Stromal cell of bone marrow (primary cell): Measurements from ENCODE around the gene FOSL1.

Experiments
- DNase-seq: peaks from one replicate; pipeline ENCODE4 v3.0.0-alpha.2; 2012; ENCODE audit warnings: low read depth

Gene FOSL1

DNA sequence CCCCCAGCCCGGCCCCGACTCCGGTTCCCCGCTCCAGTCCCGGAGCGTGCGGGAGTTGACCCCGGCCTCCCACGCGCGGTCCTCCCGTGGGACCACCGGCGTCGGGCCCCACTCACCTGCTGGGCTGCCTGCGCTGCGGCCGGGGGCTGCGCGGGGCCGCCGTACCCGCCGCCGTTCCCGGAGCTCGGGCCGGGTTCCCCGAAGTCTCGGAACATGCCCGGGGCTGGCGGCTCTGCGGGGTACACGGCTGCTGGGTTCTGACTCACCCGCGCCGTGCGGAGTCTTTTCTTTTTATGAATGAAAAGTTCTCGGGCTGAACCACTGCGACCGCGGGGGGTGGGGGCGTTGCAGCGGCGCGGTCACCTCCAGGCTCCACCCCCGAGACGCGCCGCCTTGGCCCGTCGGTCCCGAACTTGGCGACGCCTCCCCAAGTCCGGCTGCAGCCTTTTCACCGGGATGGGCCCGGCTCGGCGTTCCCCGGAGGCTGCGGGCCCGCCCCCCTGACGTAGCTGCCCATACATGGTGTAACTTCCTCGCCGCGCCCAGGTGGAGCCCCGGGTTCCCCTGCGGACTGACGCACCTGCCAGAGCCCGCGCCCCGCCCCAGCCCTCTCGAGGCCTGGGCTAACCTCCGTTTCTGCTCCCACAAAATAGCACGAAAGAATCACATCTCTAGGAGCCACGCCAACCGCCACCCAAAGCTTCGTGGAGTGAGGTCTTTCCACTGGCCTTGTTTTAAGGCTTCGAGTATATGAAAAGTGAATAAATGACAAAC lies at the start of gene FOSL1:
Gene FOSL1 (minus strand): TSS at position 264 of the 774 bp plus-strand sequence. CDS start 49 bp downstream, at position 215.
- DNase-seq = peak; percentile 92

DNA sequence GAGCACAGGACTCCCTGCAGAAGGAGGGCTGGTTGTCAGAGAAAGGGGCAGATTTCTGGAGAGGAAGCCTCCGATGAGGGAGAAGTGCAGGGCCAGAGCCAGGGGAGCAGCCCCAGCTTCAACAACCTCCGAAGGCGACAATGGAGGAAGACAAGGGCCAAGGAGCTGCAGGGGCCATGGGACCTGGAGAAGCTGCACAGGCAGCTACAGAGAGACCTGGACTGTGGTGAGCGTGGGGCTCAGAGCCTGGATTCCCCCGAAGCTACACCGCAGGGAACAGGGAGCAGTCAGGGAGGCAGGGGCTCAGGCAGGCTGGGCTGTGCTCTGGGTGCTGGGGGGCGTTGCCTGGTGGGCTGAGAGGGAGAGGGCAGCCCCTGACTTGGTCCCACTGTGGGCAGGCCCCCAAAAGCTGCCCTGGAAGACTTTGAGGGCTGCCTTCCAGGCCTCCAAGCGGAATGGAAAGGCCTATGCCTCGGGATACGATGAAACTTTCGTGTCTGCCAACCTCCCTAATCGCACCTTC lies 47.5 kb upstream of the FOSL1 start:
- no peak for DNase-seq

DNA sequence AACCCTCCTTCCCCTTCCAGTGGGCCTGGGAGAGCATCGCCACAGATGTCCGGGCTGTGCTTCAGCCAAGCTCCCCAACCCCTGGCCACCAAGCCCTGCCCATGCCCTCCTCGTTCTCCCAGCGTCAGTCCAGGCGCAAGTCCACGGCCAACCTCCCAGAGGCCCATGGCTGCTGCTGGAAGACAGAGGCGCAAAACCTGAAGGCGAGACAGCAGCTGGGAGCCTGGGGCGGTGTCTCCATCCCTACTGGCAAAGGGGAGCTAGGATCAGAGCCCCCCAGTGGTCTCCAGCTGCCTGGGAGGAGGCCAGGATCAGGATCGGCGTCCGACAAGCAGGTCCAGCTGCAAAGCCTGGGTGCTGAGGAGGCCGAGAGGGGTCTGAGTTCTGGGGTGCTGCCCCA lies 46.9 kb upstream of the FOSL1 start:
- DNase-seq = no peak

DNA sequence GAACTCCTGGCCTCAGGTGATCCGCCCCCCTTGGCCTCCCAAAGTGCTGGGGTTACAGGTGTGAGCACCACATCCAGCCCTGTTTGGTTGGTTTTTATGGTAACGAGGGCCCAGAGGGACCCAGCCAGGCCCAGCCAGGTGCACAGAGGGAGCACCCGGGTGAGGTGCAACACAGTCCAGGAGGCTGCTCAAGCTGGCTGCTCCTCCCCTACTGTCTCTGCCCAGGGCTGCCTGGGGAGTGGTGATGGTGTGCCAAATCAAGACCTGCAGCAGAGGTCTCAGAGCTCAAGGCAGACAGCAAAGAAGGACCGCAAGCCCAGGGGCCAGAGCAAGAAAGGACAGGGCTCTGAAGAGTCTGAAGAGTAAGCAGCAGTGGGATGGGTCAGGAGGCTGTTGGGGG lies 46.5 kb upstream of the FOSL1 start:
- DNase-seq = no peak

DNA sequence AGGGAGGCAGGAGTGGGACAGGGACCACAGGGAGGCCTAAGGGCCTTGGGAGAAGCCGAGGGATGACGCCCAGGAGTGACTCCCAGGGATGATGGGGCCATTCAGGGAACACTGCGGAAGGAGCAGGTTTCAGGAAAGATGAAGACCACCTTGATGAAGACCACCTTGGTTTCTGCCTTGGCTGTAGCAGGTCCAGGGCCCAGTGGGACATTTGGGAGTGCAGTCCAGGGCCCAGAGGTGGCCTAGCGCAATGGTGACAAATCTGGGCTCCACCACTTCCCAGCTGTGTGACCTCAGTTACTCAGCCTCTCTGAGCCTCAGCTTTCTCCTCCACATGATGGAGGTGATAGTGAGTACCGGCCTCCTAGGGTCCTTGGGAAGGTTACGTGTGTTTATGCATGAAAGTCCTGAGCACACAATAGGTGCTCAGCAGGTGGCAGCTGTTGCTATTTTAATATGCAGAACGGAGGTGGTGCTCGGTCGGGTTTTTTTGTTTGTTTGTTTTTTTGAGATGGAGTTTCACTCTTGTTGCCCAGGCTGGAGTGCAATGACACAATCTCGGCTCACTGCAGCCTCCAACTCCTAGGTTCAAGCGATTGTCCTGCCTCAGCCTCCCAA lies 45.9 kb upstream of the FOSL1 start:
- DNase-seq = no peak

DNA sequence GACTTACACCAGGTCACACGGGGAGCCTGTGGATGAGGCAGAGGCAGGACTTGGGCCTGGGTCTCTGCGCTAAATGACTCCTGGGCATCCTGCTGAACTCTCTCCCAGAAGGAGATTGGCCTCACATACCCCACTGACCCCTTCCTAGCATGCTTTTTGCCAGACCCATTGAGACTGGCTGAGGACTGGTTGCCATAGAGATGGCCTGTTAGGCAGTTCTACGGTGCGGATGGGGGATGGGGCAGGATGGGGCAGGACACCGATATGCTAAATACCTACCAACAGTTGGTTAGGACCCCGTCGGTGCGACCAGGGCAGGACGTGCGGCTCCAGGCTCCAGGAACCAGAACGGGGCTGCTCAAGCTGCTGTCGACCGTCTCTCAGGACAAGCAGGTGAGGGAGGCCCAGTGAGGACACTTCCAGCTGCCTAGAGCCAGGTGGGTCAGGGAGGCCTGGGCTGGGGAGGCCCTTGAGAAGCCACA lies 45.3 kb upstream of the FOSL1 start, which contains the start of gene TSGA10IP:
Gene TSGA10IP (plus strand): TSS at position 51 of the 482 bp plus-strand sequence. CDS start 196 bp downstream, at position 247.
- no peak for DNase-seq

DNA sequence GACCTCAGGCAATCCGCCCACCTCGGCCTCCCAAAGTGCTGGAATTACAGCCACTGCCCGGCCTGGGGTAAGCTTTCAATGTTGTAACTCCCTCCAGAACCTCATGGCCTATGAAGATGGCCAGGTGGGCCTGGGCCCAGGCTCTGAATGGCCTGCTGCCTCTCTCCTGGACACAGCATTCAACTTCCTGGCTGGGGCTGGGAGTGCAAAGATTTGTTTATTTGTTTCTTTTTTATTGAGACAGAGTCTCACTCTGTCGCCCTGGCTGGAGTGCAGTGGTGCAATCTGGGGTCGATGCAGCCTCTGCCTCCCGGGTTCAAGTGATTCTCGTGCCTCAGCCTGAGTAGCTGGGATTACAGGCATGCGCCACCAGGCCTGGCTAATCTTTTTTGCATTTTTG lies 44.6 kb upstream of the FOSL1 start:
- DNase-seq = no peak

DNA sequence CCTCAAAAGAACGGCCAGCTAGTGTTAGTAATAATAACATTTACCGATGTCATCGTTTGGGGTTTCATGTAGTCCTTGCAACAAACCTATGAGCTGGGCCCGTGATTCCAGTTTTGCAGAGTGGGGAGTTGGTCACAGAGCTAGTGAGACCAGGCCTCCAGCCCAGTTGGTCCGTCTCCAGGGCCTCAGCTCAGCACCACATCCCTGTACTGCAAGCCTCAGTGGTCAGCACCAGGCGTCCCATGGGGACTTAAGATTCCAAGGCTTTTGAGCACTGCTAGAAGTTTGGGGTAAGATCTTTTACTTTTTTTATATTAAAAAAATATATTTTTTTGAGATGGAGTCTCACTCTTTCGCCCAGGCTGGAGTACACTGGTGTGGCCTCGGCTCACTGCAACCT lies 44.0 kb upstream of the FOSL1 start:
- DNase-seq = peak; percentile 36

DNA sequence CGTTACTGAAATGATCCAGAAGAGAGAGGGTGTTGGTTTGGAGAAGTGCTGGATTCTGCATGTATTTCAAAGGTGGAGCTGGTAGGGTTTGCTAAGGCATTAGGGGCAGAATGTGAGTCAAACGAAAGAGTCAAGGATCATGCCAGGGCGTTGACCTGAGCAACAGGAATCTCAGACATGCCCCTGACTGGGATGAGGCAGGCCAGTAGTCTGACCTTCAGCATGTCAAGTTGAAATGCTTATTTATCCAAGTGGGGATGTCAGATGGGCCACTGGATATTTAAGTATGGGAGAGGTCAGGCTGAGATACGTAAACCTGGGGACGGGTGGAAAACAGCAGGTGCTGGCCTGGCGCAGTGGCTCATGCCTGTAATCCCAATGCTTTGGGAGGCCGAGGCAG lies 42.3 kb upstream of the FOSL1 start:
- no peak for DNase-seq

DNA sequence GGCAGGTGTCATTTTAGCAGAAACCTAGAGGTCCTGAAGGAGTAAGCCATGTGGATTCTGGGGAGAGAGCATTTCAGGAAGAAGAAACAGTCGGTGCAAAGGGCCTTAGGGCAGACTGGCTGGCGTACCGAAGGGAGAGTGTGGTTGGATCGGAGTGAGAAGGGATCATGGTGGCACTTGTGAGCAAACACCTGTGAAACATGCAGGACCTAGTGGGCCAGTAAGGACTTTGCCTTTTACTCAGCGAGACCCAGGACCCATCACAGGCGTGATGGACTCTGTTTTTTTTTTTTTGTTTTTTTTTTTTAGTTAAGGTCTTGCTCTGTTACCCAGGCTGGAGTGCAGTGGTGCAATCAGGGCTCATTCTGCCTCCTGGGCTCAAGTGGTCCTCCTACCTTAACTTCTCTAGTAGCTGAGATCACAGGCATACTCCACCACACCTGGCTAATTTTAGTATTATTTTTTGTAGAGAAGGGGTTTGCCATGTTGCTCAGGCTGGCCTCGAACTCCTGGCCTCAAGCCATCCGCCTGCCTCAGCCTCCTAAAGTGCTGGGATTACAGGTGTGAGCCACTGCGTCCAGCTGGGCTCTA lies 41.6 kb upstream of the FOSL1 start:
- DNase-seq = no peak

DNA sequence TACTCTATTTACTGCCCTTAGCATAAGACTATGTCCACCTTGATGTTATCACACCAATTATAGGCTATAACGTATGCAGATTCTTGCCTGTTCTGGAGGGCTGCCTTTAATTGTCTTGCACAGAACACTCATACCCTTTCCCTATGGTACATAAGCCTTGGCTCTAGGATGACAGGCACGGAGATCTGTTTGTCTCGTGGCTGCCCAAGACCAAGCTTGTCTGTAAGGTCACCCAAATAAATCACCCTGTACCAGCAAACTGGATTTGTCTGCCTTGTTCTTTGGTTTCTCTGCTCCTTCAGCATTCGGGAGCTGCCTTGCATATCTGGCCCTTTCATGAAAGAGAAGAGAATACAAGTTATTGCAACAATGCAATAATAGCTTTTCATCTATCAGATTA lies 37.6 kb upstream of the FOSL1 start:
- DNase-seq = no peak

DNA sequence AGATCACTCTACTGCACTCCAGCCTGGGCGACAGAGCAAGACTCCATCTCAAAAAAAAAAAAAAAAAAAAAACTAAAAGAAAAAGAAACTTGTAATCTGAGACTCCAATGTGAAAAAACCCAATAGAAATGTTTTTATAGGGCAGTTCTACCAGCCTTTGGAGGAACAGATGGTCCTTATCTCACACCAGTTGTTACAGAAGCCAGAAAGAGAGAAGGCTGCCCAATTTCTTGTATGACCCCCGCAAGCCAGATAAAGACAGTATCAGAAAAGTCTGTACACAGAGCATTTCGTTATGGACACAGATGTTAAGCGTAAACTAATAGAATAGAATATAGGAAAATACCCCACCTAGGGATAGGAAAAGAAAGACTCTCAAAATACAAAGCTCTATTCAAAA lies 33.8 kb upstream of the FOSL1 start:
- DNase-seq = no peak

DNA sequence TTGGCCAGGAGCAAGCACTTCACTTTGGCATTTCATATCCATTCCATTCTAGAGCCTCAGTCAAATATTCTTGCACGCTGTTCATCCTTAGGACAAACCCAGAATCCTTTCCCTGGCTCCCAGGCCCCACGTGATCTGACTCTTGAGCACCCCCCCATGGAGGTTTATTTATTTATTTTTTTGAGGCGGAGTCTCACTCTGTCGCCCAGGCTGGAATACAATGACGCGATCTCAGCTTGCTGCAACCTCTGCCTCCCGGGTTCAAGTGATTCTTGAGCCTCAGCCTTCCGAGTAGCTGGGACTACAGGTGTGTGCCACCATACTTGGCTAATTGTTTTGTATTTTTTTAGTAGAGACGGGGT lies 32.4 kb upstream of the FOSL1 start:
- DNase-seq = no peak

DNA sequence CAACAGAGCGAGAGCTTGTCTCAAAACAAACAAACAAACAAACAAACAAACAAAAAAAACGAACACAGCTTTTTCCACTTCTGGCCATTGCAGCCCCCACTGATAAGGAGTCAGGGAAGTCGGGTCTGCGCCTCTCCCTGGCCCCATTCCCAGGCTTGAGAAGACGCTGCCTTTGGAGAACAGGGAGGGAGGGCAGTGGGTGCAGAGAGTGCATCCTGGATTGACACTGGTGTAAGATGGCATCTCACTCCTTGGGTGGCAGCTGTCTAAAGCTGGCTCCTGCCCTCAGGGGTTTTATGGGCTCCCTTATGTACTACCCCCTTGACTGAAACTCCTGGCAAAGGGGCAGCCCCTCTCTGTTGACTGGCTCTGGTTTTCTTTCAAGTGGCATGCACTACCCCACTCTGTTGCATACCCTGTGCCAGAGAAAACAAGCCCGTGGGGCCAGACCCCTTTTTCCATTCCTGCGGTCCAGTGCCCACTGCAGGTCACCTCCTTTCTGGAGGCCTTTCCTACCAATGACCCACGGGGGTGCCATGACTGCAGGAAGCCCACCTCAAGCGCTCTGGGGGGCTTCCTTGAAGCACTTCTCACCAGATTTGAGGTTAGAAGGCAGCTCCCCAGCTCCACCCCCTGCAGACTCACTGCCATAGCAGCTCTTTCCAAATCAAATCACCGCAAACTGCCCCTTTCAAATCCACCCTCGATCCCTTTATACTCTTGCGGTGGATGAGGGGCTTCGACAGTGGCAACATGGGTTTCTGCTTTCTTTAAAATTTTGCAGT lies 31.8 kb upstream of the FOSL1 start:
- no peak for DNase-seq

DNA sequence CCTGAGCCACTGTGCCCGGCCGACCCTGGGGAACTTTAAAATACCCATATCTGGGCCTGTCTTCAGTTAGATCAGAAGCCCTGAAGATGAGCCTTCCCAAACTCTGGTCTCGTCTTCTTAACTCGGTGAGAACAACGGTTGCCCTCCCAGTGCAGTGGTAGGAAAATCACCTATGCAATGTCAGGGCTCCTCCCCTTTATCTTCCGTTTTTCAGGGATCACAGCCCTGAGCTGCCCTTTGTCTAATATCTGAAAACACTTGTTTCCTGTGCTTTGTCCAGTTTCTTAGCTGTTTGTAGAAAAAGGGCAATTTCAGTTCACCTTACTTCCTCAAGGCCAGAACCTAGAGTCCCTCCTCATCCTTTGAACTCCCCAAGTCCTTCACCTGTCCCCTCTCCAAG lies 28.5 kb upstream of the FOSL1 start:
- DNase-seq = no peak

DNA sequence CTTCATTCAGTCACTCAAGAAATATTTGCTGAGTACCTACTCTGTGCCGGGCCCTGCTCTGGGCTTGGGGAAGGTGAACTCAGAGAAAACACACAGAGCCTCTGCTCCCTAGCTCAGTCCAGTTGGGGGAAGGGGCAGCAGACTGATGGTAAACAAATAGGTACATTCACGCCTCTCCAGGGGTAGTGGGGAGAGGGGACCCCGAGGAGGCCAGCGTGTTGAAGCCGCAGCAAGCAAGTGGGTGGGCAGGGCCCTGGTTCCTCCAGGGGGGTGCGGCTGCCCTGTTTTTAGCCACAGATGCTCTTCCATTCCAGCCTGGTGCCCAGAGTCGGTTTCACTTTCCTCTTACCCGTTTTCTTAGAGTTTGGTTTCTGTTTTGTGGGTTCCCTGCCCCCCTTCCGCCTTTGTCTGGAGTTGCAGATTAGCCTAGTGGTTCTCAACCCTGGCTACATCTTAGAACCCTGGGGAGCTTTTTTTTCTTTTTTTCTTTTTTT lies 27.8 kb upstream of the FOSL1 start:
- DNase-seq = no peak

DNA sequence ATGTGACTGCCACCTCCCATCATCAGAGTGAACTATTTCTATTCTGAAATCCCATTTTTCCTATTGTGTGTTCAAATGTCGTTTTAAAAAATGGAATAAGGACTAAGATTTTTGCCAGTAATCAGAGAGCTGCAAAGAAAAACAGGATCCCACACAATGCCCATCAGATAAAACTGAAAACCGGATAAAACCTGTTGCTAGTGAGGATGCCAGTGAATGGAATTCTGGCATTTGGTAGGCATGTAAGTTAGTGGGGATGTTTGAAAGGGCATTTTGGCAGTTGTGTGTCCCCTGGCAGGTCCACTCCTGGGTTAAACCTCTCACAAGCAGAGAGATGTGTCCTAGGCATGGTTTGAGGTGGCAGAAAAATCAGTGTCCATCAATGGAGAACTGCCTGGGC lies 25.2 kb upstream of the FOSL1 start:
- no peak for DNase-seq

DNA sequence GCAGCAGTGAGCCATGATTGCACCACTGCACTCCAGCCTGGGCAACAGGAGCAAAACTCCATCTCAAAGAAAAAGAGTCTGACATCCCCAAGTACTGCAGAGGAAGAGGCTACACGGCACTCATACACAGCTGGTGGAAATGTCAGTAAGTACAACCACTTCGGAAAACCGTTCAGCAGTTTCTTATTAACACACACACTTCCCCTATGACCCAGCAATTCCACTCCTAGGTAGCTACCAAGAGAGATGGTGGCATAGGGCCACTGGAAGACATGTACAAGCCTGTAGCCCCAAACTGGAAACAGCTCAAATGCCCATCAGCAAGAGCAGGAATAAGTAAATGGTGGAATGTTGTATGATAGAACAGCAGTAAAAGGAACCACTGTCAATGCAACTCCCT lies 22.4 kb upstream of the FOSL1 start:
- DNase-seq = no peak

DNA sequence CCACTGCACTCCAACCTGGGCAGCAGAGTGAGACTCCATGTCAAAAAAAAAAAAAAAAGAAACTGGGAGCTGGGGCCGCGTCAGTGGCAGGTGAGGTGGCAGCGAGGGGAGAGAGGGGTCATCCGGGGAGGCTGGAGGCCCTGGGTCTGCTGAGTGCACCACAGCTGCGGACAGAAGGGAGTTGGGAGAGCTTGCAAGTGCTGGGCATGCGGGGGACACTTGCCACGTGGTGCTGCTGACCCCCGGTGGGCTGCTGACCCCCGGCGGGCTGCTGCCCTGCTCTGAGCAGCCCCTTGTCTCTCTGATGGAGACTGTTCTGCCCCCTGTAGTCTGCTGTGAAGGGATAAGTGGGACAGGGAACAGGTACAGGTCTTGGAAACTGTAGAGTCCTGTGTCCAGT lies 21.7 kb upstream of the FOSL1 start:
- no peak for DNase-seq

DNA sequence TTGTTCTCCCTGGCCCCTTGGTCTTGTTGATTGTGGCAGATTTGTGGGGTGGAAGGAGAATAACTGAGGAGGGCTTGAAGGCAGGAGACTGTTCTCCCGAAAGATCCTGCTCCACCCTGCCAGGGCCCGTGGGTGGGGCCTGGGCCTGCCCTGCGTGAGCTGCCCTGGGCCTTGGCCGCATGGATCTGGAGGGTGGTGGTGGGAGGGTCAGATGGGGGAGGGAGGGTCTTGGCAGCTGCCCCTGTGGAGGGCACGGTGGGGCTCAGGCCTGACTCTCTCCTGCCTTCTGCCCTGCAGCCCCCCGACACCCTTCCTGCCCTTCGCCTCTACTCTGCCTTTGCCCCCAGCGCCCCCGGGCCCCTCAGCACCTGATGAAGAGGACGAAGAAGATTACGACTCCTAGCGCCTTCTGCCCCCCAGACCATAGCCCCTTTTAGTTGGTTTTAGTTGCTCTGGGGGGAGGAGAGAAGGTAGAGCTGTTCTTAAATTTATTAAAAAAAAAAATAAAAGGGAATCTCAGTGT lies 20.9 kb upstream of the FOSL1 start:
- no peak for DNase-seq

DNA sequence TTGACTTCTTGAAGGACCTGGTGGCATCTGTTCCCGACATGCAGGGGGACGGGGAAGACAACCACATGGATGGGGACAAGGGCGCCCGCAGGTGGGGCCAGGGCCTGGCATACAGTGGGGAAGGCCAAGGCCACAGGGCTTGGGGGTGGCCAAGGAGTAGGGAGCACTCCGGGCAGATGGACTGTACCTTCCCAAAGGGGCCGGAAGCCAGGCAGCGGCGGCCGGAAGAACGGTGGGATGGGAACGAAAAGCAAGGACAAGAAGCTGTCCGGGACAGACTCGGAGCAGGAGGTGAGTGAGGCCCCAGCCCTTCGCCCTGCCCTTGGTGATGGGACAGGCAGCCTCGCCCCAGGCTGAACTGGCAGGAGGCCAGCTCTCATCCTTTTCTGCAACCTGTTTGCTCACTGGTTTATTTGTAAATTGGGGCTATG lies 20.2 kb upstream of the FOSL1 start:
- DNase-seq = no peak
